Measurements from ENCODE around the gene S1PR2. TPM values are rescaled to one million over a fixed set of nuclear protein-coding genes. Genes with fewer than 3 reads are reported as not detected.
"Not testable (repeated sequence)": the region's sequence is repeated elsewhere in the genome, so short reads cannot be mapped to it uniquely, and the experiment has no call there.

The S1PR2 gene
- total RNA-seq, 2 experiments from 2014 or later: 6.1 to 6.5 TPM

- no peak overlapping the region for H3K4me3 Mint-ChIP-seq
Measured at GRCh38 chr19:10246511-10246910, 15.4 kb upstream of the S1PR2 start.

GRCh38 chr19:10245189-10245939 is 14.2 kb upstream of the S1PR2 start:
- H3K36me3 Mint-ChIP-seq (ENCODE audit: low read depth): no peaks in the 10 kb centered on the region
- no peaks in the 10 kb centered on the region for H3K9me3 Mint-ChIP-seq
- no peak overlapping the region for H3K27ac Mint-ChIP-seq
- no peak overlapping the region for H3K4me3 Mint-ChIP-seq
- peaks cover 3% of the 10 kb centered on the region for H3K4me1 Mint-ChIP-seq
- H3K27me3 Mint-ChIP-seq: no peaks in the 10 kb centered on the region
- POLR2A ChIA-PET: no interaction called here
- DNase-seq: no peak
- CTCF ChIA-PET: interaction anchor here (0.6 to 1.4 kb wide), 5 partner anchors 10 to 327 kb away, joined by 3 to 6 read pairs (median 4); partner anchors contain the start of gene CDC37

More at GRCh38 chr19:10246511-10246910, 15.4 kb upstream of the S1PR2 start:
- Mint-ChIP-seq H3K4me1 (peaks cover 8% of the 10 kb centered on the region), H3K27ac (no peak overlapping the region), H3K9me3 (no peaks in the 10 kb centered on the region), H3K27me3 (no peaks in the 10 kb centered on the region), H3K36me3 (ENCODE audit: low read depth) (no peaks in the 10 kb centered on the region)
- ChIA-PET POLR2A (no interaction called here), CTCF (interaction anchor here (0.7 to 1.9 kb wide), 3 partner anchors 10 to 328 kb away, joined by 3 to 7 read pairs (median 5); partner anchors contain the start of gene CDC37)
- no peak for DNase-seq

GRCh38 chr19:10243606-10244005 is 12.5 kb upstream of the S1PR2 start:
- Mint-ChIP-seq H3K9me3 (no peaks in the 10 kb centered on the region), H3K27me3 (no peaks in the 10 kb centered on the region), H3K4me3 (no peak overlapping the region), H3K36me3 (ENCODE audit: low read depth) (no peaks in the 10 kb centered on the region), H3K27ac (no peak overlapping the region), H3K4me1 (no peaks in the 10 kb centered on the region)
- ChIA-PET CTCF (interaction anchor here (1.0 to 1.5 kb wide), 2 partner anchors 26 to 173 kb away, joined by 3 read pairs; no protein-coding TSS in a partner anchor), POLR2A (no interaction called here)
- no peak for DNase-seq

- H3K27ac Mint-ChIP-seq; POLR2A ChIA-PET; H3K9me3 Mint-ChIP-seq; H3K36me3 Mint-ChIP-seq (ENCODE audit: low read depth); H3K4me3 Mint-ChIP-seq; DNase-seq; H3K27me3 Mint-ChIP-seq; H3K4me1 Mint-ChIP-seq: not testable (repeated sequence)
- CTCF ChIA-PET: interaction anchor here (1.2 kb wide), 1 partner anchor 9 kb away, joined by 3 read pairs; no protein-coding TSS in a partner anchor
Measured at GRCh38 chr19:10241826-10242449, 10.8 kb upstream of the S1PR2 start.

GRCh38 chr19:10238172-10238783 is 7.1 kb upstream of the S1PR2 start:
- Mint-ChIP-seq H3K4me3 (no peak overlapping the region), H3K9me3 (no peaks in the 10 kb centered on the region), H3K27ac (no peak overlapping the region), H3K36me3 (ENCODE audit: low read depth) (no peaks in the 10 kb centered on the region), H3K4me1 (peaks cover 23% of the 10 kb centered on the region), H3K27me3 (no peaks in the 10 kb centered on the region)
- ChIA-PET POLR2A (no interaction called here), CTCF (interaction anchor here (0.8 to 1.9 kb wide), 7 partner anchors 9 to 149 kb away, joined by 3 to 6 read pairs (median 3); no protein-coding TSS in a partner anchor)
- no peak for DNase-seq

- H3K36me3 Mint-ChIP-seq (ENCODE audit: low read depth): no peaks in the 10 kb centered on the region
Measured at GRCh38 chr19:10237702-10238101, 6.6 kb upstream of the S1PR2 start.

GRCh38 chr19:10235409-10235808 is 4.3 kb upstream of the S1PR2 start:
- H3K4me1 Mint-ChIP-seq: peaks cover 27% of the 10 kb centered on the region
- H3K4me3 Mint-ChIP-seq; POLR2A ChIA-PET; H3K9me3 Mint-ChIP-seq; H3K27me3 Mint-ChIP-seq; DNase-seq; H3K36me3 Mint-ChIP-seq (ENCODE audit: low read depth): not testable (repeated sequence)
- H3K27ac Mint-ChIP-seq: peak overlapping the region; percentile 96
- CTCF ChIA-PET: interaction anchor here (0.7 to 1.9 kb wide), 4 partner anchors 9 to 57 kb away, joined by 4 to 8 read pairs (median 6); no protein-coding TSS in a partner anchor

More at GRCh38 chr19:10237702-10238101, 6.6 kb upstream of the S1PR2 start:
- no peak overlapping the region for H3K27ac Mint-ChIP-seq
- POLR2A ChIA-PET: no interaction called here
- no peak for DNase-seq
- no peak overlapping the region for H3K4me3 Mint-ChIP-seq
- H3K27me3 Mint-ChIP-seq: no peaks in the 10 kb centered on the region
- CTCF ChIA-PET: interaction anchor here (0.8 to 1.9 kb wide), 3 partner anchors 9 to 90 kb away, joined by 3 to 6 read pairs (median 4); no protein-coding TSS in a partner anchor
- H3K9me3 Mint-ChIP-seq: no peaks in the 10 kb centered on the region
- peaks cover 23% of the 10 kb centered on the region for H3K4me1 Mint-ChIP-seq

GRCh38 chr19:10235003-10235402 is 3.9 kb upstream of the S1PR2 start:
- no peak overlapping the region for H3K4me3 Mint-ChIP-seq
- no peak overlapping the region for H3K27ac Mint-ChIP-seq
- no peaks in the 10 kb centered on the region for H3K36me3 Mint-ChIP-seq (ENCODE audit: low read depth)
- peaks cover 27% of the 10 kb centered on the region for H3K4me1 Mint-ChIP-seq
- no peaks in the 10 kb centered on the region for H3K9me3 Mint-ChIP-seq
- DNase-seq: no peak
- POLR2A ChIA-PET: no interaction called here
- CTCF ChIA-PET: interaction anchor here (0.7 to 1.9 kb wide), 3 partner anchors 10 to 58 kb away, joined by 4 to 8 read pairs (median 6); no protein-coding TSS in a partner anchor
- no peaks in the 10 kb centered on the region for H3K27me3 Mint-ChIP-seq

- H3K36me3 Mint-ChIP-seq (ENCODE audit: low read depth): no peaks in the 10 kb centered on the region
- CTCF ChIA-PET: interaction anchor here (2.0 kb wide), 1 partner anchor 16 kb away, joined by 7 read pairs; no protein-coding TSS in a partner anchor
- DNase-seq: no peak
- H3K4me3 Mint-ChIP-seq: no peak overlapping the region
- no peaks in the 10 kb centered on the region for H3K27me3 Mint-ChIP-seq
- no peaks in the 10 kb centered on the region for H3K9me3 Mint-ChIP-seq
- peaks cover 34% of the 10 kb centered on the region for H3K4me1 Mint-ChIP-seq
- H3K27ac Mint-ChIP-seq: no peak overlapping the region
- POLR2A ChIA-PET: no interaction called here
Measured at GRCh38 chr19:10233946-10234345, 2.8 kb upstream of the S1PR2 start.

GRCh38 chr19:10231612-10232228 is 589 bp upstream of the S1PR2 start:
- no peaks in the 10 kb centered on the region for H3K9me3 Mint-ChIP-seq
- CTCF ChIA-PET: no interaction called here
- H3K27ac Mint-ChIP-seq: peak overlapping the region; percentile 77
- no peaks in the 10 kb centered on the region for H3K36me3 Mint-ChIP-seq (ENCODE audit: low read depth)
- no peaks in the 10 kb centered on the region for H3K27me3 Mint-ChIP-seq
- H3K4me1 Mint-ChIP-seq: peaks cover 32% of the 10 kb centered on the region
- H3K4me3 Mint-ChIP-seq: peak overlapping the region; percentile 84
- no peak for DNase-seq
- POLR2A ChIA-PET: interaction anchor here (0.7 kb wide), 1 partner anchor 11 kb away, joined by 3 read pairs; no protein-coding TSS in a partner anchor

GRCh38 chr19:10230173-10230860 is 814 bp downstream of the S1PR2 start:
- peak overlapping the region; percentile 84 for H3K4me3 Mint-ChIP-seq
- POLR2A ChIA-PET: no interaction called here
- H3K36me3 Mint-ChIP-seq (ENCODE audit: low read depth): no peaks in the 10 kb centered on the region
- CTCF ChIA-PET: interaction anchor here (1.6 to 5.5 kb wide), 2 partner anchors 20 to 28 kb away, joined by 6 to 18 read pairs; no protein-coding TSS in a partner anchor
- peak; percentile 56 for DNase-seq
- no peaks in the 10 kb centered on the region for H3K9me3 Mint-ChIP-seq
- H3K27ac Mint-ChIP-seq: peak overlapping the region; percentile 83
- no peaks in the 10 kb centered on the region for H3K27me3 Mint-ChIP-seq
- peaks cover 18% of the 10 kb centered on the region for H3K4me1 Mint-ChIP-seq

GRCh38 chr19:10228920-10229319 is 2.2 kb downstream of the S1PR2 start:
- H3K4me3 Mint-ChIP-seq: peak overlapping the region; percentile 63
- H3K36me3 Mint-ChIP-seq (ENCODE audit: low read depth): no peaks in the 10 kb centered on the region
- no peaks in the 10 kb centered on the region for H3K9me3 Mint-ChIP-seq
- peaks cover 13% of the 10 kb centered on the region for H3K4me1 Mint-ChIP-seq
- H3K27me3 Mint-ChIP-seq: no peaks in the 10 kb centered on the region
- CTCF ChIA-PET: interaction anchor here (1.0 to 5.5 kb wide), 9 partner anchors 9 to 109 kb away, joined by 3 to 18 read pairs (median 3); no protein-coding TSS in a partner anchor
- peak; percentile 57 for DNase-seq
- H3K27ac Mint-ChIP-seq: peak overlapping the region; percentile 25
- POLR2A ChIA-PET: interaction anchor here (1.1 kb wide), 1 partner anchor 21 kb away, joined by 3 read pairs; no protein-coding TSS in a partner anchor

Data from activated CD4-positive, alpha-beta T cell treated with anti-CD3 and anti-CD28 coated beads, Interleukin-2, amount 10 ng/mL, durations not matched to agents 7 days and 5 days (primary cell).